OCI-M1 (cell line): ENCODE results near the gene TPD52L2.
"Not testable (repeated sequence)": the region's sequence is repeated elsewhere in the genome, so short reads cannot be mapped to it uniquely, and the experiment has no call there.

Source experiments
- DNase-seq: peaks from one replicate; lab custom pipeline; 2025; lab: John Stamatoyannopoulos, UW

TPD52L2 gene

DNA sequence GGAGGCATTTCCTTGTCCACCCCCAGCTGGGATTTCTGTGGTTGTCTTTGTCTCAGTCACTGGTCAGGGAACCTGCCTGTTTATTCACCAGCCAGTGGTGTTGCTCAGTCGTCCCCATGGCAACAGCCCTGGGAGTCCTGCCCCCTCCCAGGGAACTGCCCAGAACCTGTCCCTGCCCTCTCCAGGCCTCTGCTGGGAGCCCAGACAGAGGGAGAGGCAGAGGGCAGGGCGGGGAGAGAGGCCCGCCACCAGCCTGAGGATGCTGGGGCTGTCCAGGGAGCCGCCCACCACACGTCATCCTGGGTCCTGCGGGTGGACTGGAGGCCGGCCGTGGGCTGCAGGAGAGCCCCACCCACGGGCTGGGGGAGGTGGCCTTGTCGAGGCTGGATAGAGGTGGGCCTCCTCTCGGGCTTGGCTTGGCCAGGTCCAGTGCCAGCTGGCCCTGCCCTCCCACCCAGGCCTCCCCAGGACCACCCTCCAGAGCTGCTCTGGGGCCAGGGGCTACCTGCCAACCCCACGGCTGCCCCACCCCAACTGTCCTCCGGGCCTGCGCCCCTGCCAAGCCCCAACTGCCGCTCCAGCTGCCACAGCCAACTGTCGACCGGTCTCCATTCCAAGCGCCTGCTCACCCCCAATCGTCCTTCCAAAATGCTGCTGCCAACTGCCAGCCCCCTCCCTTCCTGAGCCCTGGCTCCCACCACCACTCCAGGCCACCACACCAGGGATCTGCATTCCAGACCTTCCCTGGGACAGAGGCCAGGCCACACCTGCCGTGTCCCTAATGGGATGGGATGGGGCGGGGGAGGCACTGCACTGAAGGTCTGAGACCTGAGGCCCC is 29.8 kb upstream of the TPD52L2 start:
- DNase-seq = peak; percentile 66

DNA sequence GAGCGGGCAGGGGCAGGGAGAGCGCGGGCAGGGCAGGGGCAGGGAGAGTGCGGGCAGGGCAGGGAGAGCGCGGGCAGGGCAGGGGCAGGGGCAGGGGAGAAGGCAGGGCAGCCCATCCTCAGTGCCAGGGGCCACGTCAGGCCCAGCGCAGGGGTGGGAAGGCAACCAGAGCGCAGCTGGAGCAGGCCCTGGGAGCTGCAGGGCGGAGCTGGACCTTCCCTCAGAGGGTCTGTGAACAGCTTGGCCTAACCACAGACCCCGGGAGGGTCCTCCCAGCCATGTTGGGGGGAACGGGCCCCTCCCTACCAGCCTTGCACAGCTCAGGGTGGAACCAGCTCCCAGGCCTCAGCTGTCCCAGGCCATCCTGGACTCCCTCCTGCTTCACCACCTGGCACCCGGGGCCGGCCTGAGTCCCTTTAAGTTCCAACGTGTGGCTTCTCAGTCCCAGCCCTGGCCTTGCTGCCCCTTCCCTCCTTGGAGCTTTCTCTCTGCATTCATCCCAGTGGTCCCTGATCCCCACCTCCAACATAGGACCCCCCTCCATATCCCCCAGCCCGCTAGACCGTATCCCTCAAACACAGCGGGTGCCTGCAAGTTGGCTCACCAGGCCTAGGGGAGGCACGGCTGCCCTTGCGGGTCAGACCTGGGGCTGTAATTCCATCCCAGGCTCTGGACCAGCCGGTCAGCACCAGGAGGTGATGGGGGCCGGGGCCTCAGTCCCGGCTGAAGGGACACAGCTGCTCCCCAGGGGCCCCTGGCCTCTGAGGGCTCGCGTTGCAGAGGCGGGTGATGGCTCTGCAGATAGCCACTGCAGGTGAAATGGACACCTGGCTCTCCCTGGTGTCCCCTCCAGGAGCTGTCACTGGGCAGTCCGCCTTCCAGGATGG is 28.4 kb upstream of the TPD52L2 start:
- DNase-seq = no peak

DNA sequence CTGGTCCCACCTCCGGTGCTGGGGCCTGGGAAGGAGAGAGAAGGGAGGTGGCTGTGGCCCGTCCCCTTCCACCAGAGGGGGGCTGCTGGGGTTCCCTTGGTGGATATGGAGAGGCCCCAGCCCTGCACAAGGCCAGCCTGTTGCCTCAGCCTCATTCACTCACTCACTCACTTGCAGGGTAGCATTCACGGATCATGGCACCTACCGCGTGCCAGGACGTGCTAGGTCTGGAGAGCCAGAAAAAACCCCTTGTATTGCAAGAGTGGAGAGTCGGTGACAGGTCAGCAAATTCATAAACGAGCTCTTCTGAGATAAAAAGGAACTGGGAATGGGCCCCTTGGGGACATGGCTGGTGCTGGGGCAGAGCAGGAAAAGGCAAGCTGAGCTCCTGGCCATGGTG is 27.6 kb upstream of the TPD52L2 start:
- DNase-seq = no peak

DNA sequence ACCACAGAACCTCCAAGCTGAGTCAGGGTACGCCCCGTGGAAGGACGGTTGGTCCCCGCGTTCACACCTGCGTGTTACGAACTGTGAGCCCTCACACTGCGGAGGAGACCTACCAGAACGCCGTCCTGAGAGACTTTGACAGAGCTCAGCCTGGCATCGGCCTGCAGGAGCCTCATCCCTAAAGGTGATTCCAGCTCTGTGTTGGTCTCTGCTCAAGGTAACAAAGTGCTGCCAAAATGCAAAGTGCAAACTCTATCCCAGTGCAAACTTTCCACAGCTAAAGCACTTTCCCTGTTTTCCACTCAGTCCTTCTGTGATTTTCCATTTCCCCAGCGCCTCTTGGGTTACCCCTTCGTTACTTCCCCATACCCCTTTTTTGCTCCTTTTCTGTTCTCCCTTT is 25.4 kb upstream of the TPD52L2 start:
- DNase-seq = no peak

DNA sequence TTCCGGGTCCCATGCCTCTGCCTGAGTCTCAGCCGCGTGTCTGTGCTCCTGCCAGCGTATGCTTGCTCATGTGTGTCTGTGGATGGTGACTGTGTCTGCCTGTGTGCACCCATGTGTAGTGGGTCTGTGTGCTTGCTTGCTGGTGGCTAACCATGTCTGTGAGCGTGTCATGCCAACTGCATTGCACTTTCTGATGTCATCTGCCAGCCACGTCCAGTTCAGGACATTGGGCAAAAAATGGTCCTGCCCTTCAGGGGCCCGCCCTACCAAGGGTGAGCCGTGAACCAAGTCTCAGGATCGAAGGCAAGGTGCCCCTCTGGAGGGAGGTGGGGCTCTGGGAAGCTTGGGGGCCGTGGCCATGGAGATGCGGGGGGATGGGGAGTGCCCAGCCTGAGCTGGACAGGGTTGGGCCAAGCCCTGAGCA is 24.7 kb upstream of the TPD52L2 start:
- no peak for DNase-seq

DNA sequence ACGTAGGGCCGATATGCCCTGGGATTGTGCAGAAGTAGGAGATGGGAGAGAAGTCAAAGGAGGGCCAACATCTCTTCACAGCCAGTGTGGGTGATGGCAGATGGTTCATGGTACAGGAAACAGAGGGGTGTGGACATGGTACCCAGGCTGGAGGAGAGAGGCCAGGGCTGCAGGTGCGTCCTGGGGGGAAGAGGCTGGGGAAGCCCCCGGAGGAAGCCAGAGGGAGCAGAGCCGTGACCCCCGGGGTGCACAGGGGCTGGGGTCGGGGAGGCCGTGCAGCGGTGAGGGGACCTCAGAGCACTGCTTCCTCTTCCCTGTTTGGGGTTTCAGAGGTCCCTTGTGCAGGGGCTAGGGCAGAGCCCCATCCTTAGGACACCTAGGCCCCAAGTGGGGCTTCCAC is 22.8 kb upstream of the TPD52L2 start:
- no peak for DNase-seq

DNA sequence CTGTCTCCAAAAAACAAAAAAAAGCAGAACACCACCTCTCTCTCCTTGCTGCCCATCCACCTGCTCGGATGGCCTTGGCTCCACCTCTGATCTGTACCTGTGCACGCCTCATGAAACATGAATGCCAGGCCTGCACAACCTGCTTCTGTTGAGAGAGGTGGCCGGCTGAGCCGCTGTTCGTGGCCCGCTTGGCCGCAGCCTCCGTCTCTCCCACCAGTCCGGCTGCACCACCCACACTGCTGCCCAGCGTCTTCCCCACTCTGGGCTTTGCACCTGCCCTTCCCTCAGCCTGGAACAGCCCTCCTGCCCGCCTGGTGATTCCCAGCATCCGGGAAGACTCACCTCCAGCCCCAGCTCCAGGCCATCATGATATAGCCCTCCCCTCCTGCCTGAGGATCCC is 21.8 kb upstream of the TPD52L2 start:
- DNase-seq = no peak

DNA sequence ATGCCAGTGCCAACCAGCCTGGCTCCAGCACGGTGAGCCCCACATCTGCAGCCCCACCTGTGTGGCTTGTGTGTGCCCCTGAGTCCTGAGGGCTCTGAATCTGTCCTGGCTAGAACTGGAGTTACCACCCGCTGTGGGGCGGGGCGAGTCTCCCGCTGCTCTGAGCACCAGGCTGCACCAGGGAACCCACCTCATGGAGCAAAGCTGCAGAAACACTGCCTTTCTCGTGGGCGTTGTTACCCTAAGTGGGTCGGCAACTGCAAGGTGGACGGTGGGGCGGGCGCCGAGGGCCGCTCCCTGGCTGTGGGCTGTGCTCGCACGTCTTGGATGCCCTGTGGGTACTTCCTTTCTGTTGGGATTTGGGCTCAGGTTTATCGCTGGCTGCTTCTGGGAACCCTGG is 21.3 kb upstream of the TPD52L2 start:
- DNase-seq = no peak

DNA sequence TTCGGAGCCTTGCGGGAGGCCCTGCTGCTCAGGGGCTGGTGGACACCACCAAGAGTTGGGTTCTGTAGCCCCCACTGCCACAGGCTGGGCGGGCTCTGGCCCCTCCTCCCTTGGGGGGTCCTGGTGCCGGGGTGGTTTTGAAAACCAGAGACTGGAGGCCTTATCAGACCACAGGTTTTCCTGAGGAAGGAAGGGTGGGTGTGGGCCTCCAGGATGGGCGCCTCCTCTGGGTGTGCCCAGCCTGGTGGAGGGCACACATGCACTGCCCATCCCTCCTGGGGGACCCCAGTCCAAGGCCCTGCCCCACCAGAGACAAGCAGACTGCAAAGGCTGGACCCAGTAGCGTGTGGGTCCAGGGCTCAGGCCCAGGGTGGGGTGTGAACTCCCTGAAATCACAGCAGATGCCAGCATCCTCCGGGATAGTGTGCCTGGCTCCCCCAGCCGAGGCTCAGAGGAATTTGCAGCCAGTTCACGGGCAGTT is 20.5 kb upstream of the TPD52L2 start:
- no peak for DNase-seq

DNA sequence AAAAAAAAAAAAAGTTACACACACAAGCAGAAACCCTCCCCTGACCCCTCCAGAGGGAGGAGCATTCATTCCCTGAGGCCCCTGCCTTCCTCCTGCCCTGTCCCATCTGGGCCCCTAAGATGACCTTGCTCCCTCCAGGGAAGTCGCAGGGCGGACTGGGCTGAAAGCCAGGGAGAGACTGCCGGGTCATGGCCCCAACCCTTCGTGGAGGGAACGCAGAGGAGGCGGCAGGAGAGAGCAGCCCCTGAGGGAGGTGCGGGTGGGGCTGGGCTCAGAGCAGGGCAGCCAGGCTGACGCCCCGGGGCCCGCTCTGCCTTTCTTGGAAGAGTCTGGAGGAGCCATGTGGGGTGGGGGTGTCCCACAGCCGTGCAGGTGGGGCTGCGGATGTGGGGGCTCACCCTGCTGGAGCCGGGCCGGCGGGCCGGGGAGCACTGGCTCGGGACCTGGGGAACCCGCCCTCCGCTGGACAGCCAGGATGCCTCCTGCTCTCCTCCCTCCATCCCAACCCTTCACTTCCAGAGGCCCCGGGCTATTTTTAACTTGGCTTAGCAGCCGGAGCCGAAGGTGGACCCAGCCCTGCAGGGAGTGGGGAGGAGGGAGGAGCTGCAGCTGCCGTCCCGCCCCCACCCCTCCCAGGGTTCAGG is 18.8 kb upstream of the TPD52L2 start:
- DNase-seq = peak; percentile 27

DNA sequence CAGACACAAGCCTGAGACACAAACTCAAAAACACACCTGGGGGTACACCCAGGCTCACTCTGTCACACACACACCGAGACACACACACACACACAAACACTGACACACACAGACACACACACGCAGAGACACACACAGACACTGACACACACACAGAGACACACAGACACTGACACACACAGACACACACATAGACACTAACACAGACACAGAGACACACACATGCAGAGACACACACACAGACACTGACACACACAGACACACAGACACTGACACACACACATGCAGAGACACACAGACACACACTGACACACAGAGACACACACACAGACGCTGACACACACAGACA is 18.2 kb upstream of the TPD52L2 start:
- no peak for DNase-seq

DNA sequence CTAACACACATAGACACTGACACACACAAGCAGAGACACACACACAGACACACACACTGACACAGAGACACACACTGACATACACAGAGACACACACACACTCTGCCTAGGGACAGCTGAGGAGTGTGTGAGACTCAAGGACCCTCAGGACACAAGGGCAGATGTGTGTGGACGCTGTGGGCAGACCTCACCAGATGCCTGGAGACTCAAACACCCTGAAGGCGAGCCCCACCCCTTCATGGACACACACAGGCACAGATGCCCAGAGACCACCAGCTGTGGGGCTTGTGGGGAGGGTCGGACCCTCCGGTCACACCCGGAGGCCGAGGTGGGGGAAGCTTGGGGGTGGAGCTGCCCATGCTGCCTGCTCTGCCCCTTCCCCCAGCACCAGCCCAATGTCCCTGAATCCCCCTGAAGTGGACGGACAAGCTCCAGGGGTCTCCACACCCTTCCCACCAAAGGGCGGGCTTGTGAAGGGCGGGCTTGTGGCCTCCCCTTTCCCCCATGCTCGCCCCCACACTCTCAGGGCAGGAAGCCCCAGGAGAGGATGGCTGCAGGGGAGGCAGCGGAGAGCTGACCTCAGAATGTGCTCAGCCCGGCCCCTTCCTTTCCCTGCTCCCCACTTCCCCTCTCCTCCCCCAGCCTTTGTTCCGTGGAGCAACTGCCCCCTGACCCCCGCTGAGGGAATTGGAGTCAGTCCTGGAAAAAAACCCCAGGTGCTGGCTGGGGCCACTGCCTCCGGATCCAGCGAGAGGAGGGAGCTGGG is 17.6 kb upstream of the TPD52L2 start:
- DNase-seq = no peak

DNA sequence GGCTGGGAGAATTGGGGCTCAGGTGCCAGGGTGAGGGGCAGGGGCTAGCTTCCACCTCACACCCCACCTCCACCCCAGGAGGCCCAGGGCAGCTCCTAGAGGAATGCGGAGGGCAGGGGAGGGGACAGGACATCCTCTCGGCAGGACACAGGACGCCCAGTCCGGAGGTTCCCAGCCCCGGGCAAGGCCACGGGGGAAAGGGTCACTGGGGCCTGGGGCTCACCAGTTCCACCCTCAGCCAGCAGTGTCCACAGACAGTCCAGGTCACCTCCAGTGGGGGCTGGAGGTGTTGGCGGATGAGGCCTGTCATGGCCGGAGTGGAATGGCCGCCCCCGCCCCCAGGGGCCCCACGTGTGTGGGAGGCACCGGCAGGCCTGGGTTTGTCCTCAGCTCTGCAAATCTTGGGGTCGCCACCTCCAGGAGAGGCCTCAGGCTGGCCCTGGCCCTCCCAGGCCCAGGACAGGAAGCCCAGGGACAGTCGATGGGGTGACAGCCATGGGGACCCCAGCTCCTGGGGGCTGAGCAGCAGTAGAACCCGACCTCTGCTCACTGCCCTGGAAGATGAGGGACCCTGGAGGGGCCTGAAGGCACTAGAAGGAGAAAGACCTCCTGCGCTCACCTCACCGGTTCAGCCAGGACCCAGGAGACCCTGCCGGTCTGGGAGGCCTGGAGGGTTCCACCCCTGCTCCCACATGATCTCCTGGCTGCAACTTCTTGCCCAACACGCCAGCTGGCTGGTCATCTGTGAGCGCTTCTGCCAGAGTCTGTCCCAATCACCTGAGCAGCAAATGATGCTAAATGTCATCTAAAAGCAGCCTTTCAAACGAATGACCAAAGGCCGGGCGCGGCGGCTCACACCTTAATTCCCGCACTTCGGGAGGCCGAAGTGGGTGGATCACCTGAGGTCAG is 16.8 kb upstream of the TPD52L2 start:
- no peak for DNase-seq

DNA sequence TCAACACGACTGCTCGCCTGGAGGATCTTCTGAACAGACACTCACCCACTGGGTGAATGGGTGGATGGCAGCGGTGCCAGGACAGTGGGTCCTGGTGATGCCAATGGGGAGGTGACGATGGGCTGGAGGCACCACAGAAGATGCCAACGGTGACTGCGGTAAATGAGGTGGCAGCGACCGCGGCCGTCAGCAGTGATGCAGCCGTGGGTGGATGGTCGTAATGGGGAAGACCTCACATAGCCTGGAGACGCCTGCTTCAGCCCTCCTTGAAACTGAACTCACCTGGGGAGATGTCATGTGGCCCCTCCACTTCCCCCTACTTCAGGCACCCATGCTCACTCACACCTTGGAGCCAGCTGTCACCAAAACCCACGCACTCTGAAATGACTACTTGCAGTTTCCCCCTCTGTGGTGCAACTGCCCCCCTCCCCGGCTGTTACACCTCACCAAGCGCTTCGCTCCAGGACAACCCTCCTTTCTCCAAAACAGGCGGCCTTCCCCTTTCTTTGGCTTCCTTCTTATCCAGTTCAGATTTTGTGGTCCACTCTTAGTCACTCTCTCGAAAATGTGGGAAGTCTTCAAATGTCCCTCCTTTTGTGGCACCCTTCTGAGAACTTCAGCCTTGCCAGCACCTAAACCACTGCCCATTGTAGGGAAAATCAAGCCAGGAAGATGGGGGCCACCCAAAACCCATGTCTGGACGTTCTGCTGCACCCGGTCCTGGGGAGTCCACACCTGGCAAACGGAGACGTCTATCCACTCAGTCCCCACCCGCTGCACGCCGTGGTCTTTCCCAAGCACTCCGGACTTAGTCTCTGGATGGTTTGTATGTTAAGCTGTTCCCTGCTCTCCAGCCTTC is 14.2 kb upstream of the TPD52L2 start:
- DNase-seq = no peak

DNA sequence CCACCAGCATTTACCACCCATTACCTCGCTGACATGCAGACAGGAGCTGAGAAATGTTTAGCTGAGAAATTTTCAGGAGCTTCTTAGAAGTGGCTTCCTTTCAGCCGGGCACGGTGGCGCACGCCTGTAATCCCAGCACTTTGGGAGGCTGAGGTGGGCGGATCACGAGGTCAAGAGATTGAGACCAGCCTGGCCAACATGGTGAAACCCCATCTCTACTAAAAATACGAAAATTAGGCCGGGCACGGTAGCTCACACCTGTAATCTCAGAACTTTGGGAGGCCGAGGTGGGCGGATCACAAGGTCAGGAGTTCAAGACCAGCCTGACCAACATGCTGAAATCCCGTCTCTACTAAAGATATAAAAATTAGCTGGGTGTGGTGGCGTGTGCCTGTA is 13.5 kb upstream of the TPD52L2 start:
- DNase-seq = not testable (repeated sequence)

DNA sequence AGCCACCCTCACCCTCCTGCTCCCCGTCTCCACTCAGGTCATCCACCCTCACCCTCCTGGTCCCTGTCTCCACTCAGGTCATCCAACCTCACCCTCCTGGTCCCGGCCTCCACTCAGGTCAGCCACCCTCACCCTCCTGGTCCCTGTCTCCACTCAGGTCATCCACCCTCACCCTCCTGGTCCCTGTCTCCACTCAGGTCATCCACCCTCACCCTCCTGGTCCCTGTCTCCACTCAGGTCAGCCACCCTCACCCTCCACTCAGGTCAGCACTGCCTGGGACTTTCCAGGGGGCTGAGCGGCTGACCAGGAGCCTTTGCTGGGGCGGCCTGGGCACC is 11.4 kb upstream of the TPD52L2 start:
- not testable (repeated sequence) for DNase-seq

DNA sequence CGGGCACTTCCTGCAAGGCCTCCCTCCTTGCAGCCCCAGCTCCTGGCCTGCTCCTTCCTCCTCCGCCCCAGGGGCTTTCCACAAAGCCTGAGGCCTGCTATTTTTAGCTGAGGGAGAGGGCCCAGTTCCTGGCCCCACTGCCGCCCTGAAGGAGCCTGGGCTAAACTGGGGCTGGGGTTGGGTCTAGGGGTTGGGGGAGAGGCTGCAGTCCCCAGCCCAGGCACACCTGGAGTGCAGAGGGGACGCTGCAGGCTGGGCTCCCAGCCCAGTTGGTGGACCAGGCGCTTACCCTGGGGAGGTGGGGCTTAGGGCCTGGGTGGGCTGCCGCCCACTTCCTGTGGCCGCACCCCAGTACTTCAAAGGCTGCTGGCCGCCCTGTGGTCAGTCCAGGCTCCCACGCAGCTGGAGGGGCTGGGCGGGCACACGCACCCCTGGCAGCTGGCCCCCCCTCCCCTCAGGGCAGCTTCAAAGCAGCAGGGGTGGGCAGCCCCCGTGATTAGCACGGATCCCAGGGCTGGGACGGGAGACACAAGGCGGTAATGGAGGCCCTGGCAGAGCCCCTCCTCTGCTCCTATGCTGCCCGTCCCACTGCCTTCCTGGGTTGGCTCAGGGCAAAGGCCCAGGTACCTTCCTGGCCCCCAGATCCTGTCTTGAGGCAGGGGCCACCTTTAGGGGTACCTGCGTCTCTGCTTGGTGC is 10.9 kb upstream of the TPD52L2 start:
- no peak for DNase-seq

DNA sequence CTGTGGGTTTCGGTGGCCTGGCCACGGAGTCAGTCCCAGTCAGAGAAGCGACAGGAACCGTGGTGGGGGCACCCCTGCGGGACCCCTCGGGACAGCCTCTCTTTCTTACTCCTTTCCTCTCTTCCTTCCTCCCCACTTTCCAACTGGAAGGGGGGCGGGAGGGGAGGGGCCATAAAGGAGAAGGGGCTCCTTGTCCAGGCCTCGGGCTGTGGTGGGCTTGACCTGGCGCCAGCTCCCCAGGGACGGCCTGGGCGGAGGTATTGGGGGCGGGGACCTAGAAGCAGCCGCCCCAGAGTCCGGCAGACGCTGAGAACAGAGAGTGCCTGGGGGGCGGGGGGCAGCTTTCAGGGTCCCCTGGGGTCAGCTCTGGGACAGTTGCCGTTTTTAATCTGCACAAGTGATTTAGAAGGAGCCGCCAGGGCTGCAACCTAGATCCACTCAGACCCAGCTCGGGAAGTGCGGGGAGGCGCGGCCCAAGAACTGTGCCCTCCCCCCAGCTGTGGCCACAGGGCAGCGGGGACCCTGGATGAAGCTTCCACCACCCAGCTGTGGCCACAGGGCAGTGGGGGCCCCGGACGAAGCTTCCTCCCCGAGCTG is 10.2 kb upstream of the TPD52L2 start:
- no peak for DNase-seq
